Amygdala (tissue), 56 donors: ENCODE results near the gene WASF2.
A peak's percentile ranks its signal among the peaks of the same experiment; 100 is the strongest.

Experiments used
- DNase-seq, 56 donors: peaks; one replicate each; lab custom pipeline; 2025; lab: John Stamatoyannopoulos, UW

The WASF2 gene

DNA sequence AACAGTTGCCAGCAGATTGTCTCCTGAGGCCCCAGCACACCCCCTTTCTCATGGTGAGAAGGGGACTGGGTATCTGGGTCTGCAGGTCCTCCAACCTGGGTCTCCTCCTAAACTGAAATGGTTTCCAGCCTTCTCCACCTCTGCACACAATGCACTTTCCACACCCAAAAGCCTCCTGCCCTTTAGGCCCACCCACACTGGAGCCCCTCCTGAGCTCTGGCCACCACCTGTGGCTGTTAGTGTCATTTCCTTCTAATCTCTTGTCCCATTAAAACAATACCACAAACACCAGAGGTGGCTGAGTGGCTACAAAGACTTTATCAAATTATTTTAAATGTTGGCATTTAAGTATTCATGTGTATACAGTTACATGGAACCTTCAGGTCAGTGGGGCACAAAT lies 86.0 kb downstream of the WASF2 start:
- DNase-seq = no peak

DNA sequence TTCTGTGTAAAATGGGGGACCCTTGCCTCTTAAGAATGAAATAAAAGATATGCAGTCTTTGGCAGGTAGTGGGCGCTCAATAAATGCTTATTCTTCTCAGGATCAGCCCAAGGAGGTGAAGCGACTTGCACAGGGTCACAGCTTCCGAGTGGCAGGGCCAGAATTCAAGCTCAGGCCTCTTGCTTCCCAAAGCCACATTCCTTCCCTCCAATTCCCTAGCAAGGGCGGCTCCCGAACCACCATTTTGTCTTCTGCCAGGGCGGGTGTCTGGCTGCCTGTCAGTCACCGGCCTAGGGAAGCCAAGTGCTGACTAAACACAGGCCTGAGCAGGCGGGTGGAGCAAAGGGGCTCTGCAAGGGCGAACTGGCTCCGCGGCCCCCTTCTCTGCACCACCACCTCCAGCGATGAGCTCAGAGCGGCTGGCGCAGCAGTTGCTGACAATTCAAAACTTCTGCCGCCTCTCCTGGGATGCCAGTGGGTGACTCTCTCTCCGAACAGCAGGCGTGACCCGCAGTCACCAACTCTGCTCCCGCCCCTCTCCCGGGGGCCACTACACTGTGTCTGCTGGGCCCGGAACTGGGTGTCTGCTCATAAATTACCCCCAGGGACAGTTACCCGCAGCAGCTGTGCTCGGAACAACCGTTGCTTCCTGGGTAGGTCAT lies 86.8 kb downstream of the WASF2 start:
- peak in 14 of 56 donors; percentile 9 to 48 (median 38) for DNase-seq

DNA sequence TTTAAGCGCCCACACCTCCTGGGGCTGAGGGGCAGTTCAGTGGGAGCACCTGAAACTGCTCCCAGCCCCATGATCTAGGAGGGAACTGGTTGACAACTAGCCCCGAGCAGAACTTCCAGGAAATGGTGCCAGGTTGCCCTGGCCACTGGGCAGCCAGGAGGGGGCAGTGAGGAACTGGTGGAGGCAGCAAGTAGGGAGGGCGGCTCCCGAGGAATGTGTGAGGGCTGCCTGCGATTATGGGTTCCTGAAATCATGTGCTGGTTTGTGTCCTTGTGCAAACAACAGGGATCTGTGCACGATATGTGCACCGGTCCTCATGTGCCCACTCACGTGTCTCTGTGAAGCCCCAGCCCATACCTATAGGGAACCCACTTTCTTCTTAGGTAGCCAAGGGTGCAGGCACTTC lies 87.6 kb downstream of the WASF2 start:
- peak in 47 of 56 donors; percentile 14 to 75 (median 48) for DNase-seq

DNA sequence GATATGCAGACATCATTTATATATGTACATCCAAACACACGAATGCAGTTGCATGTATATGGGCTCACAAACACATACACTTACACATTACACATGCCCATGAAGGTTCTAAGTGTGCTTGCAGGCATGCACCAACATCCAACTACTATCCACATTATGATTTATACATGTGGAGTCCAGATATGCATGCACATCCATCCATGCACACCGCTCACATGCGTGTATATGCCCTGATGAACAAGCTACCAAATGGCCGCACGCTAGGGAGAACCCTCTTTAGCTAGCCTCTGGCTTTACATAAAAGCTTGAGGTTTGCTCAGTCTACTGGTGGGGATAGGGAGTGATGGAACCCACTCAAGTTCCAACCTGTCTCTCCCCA lies 89.0 kb downstream of the WASF2 start:
- DNase-seq = no peak

DNA sequence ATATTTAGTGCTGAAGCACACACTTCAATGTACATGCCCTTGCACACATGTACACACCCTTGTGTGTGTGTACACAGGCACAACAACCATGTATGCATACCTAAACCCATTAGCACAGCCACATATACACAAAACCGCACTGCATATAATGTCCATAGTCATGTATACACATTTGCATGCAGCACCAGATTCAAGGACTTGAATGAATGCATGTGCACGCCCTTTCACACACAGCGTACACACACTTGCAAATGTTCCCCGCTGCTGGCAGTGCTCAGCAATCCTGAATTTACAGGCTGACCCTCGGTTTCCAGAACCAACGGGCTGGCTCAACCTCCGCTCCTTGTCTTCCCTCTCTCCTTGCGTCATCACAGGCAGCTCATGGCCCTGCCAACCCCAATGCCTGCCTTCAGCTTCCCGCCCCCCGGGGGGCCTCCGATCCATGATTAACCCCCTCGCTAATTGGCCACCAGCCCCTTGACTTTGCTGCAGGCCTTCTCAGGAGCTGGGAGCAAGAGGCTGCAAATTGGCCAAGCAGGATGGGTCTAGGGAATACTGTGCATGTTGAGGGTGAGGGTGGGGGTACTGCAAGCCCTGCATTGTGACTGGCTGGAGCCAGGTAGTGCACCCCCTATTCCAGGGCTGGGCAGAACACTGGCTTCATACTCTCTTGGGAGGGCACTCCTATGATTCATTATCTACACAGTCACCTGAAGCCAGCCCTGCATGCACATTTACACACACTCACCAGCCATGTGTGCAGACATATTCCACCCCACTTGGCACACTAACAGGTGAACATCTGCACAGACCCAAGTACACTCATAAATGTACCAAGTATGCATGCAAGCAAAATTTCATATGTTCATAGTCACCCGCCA lies 89.6 kb downstream of the WASF2 start:
- DNase-seq = peak in 4 of 56 donors; percentile 15 to 23 (median 20)

DNA sequence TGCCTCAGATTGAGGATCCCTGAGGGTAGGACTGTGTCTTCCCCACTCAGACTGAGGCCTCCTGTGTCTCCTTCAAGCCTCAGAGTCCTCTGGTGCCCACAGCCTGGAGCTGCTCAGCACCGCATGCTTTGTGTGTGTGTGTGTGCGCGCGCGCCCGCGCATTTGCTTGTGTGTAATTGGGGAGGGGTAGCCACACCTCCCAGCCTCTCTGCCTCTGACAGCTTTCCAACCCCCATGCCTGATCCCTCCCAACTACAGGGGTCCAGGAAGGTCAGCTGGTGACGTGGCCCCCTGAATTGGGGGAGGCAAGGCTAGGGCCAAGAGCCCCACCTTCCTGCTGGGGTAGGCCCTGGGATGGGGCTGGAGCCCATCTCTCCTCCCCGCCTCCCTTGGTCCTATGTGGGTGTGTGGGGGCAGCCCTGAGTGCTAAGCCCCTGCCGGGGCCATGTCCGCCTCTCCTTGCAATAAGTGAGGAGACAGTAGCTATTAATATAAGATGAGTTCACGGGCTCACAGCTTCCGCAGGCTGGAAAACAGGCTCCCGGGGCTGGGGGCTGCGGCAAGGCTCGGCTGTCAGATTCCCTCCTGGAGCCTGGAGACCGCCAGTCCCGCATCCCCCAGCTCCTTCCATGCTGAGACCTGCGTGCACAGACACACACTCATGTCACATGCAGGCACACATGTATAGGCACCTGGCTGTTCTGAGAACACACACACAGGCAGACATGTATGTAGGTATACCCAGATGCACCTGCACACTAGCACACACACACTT lies 90.5 kb downstream of the WASF2 start:
- DNase-seq = peak in 3 of 56 donors; percentile 7 to 52 (median 17)

DNA sequence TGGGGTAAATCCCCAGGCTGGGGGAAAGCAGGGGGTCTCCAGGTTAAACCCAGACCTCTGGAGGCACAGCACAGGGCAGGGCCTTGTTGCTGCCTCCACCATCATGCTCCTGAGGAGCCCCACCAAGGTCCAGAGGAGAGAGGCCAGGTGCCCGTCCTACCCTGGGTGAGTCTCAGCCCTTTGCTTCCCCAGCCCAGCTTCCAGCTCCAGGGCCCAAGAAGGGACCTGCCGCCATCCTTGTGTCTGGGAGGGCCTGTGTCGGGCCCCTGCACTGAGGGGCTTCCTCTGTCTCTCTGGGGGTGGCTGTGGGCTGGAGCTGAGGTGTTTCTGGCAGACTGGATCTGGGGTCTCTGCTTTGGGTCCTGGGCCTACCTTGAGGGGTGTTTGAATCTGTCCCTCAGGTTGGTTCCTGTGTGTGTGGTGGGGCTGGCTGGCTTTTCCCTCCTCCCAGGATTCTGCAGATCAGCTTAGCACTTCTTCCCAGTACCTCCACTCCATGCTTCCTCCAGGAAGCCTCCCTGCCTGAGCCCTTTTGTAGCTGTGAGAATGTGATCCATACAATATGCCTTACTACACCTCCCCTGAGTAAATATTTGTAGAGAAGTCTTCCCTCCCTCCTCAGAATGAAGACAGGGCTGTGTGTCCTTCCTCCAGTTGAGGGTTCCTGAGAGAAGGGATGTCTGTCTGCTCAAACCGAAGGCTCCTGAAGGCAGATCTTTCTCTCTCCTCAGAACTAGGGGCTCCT lies 91.4 kb downstream of the WASF2 start:
- no peak for DNase-seq

DNA sequence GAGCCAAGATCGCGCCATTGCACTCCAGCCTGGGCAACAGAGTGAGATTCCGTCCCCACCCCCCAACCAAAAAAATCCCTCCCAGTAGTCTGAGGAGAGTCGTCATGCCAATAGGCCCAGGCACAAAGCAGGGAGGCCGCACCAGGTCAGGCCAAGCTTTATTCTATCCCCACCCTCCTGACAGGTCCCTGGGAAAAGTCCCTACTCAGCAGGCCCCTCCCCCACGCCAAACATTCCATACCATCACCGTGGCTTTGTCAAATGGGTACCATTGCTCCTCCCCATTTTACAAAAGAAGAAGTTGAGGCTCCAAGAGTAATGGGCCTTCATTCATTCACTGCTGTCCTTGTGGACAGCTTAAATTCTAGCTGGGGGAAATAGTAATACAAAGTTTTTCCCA lies 92.2 kb downstream of the WASF2 start:
- DNase-seq = no peak

DNA sequence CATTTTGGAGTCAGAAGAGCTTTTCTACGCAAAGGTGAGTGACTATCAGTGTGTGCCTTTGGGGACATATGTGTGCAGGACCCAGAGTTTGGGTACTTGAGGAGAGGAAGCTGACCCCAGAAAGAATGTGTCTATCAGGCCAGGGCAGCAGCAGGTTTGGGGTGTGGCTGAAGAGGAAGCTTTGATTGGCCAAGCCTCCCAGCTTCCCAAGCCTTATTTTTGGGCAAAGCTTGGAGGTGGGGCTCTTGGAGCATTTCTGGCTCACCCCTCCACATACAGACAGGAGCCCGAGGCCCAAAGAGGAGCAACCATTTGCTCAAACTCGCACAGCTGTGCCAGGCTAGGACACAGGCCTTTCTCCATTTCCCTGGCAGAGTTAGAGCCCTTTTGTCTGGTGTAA lies 92.9 kb downstream of the WASF2 start:
- no peak for DNase-seq

DNA sequence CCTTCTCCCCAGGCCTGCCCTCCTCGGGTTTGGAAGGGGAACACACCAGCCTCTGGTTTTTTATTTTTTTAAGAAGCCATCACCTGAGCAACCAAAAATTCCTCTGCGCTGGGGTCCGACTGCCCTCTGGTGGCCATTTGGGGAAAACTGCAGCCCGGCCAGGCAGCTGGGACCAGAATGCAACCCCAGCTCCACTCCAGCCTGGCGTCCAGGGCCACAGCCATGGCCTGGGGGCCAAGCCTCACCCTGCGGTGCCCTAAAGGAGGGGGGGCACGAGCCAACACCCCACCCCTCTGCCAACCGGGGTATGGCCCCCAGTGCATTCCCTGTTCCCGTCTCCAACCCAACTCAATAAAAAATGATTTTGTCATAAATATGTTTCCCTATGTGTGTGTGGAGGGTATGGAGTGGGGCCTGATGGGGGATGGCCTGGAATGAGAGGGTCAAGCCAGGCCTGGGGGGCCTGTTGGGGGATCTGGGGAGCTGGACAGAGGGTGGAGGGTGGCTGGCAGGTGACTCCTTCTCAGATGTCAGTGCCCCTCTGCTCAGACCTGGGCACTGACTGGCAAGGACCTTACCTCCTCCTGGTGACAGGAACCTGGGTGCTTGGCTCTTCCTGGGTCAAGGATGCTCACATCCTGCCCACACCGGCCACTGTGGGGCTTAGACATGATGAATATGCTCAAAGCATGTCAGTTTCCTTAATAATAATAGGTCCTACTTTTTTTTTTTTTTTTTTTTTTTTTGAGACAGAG lies 94.3 kb downstream of the WASF2 start:
- peak in 44 of 56 donors; percentile 14 to 80 (median 48) for DNase-seq

DNA sequence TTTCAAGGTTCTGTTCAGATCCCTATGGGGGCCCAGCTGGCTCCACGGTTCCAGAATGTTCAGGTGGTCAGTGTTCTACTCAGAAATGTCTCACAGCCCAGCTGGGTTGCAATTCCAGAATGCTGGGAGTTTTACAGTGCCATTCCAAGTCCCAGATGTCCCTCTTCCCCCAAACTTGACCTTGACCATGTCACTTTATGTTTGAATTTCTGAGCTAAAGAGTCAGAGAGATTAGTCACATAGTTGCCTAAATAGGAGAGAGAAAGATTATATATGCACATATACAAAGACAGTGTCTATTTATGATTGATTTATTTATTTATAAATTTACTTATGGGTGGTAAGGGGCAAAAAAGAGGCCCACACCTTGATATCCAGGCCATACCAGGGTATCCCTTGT lies 95.0 kb downstream of the WASF2 start:
- DNase-seq = no peak

DNA sequence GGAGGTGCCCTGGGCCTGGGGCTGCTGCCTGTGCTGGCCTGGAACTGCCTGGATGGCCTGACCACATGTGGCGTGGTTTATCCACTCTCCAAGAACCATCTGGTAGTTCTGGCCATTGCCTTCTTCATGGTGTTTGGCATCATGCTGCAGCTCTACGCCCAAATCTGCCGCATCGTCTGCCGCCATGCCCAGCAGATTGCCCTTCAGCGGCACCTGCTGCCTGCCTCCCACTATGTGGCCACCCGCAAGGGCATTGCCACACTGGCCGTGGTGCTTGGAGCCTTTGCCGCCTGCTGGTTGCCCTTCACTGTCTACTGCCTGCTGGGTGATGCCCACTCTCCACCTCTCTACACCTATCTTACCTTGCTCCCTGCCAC lies 95.7 kb downstream of the WASF2 start:
- DNase-seq = no peak

DNA sequence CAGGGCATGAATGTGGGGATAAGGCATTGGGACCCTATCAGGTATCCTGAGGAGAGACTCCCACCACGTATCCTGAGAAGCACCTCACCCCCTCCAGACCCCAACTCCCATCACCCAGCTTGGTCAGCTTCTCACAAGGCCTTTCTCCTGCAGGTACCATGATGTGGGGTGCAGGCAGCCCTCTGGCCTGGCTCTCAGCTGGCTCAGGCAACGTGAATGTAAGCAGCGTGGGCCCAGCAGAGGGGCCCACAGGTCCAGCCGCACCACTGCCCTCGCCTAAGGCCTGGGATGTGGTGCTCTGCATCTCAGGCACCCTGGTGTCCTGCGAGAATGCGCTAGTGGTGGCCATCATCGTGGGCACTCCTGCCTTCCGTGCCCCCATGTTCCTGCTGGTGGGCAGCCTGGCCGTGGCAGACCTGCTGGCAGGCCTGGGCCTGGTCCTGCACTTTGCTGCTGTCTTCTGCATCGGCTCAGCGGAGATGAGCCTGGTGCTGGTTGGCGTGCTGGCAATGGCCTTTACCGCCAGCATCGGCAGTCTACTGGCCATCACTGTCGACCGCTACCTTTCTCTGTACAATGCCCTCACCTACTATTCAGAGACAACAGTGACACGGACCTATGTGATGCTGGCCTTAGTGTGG lies 96.2 kb downstream of the WASF2 start:
- DNase-seq = no peak

DNA sequence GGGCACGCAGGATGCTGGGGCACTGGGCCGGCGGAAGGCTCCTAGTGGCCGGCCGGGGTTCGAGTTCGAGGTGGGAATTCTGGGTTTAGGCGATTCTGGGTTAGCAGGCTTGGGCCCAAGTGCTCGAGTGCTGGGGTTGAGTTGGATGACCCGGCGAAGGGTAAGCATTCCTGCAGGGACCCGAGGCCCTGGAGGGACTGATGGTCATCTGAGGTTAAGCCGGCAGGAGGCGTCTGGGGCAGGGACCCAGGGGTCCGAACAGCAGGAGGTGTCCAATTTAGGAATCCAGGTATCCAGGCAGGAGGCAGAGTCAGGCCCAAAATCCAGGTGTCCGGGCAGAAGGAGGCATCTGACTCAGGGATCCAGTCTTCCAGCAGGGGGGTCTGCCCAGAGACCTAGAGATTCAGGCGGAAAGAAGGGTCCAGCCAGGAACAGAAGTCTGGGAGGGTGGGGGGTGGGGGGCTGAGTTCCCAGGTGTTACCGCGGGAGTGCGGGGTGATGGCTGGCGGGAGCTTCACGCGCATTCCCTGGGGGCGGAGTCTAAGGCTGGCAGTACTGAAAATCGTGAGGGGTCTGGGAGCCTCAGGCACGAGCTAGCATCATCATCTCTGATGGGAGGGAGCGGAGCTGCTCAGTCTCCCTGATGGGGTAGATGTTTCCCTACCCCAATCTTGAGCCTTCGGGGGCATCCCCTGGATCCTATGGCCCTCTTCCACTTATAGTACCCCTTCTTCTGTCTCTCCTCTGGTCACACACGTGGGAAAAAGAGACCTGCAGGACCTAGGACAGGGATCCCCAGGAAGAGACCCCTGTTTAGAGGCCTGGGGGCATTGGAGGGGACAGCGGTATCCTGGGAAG lies 97.0 kb downstream of the WASF2 start:
- DNase-seq = peak in 3 of 56 donors; percentile 19 to 26 (median 24)

DNA sequence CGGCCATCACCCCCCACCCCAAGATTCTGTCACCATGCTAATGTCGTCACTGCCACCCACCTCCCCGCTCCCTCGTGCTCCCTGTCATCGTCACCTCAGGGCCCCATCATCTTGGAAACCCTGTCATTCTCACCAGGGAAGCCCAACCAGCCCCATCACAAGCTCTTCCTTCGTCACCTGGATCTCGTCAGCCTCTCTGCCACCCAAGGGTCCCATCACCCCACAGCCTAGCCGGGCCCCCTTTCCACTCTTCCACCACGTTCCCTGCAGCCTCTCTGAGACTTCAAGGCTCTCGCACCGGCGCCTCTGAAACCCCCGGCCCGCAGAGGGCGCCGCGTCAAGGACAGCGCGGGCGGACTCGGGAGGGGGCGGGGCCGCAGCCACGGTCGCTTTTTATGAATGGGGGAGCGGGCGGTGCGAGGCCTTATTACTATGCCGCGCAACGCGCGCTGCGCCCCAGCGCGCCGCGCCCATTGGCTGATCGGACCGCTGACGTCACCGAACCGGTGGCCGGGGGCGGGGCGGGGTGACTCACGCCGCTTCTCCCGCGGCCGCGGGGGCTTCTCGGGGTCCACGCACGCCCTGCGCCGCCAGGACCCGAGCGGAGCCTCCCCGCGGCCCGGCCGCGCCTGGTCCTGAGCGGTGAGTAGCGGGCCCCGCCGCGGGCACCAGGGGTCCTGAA lies 97.7 kb downstream of the WASF2 start, which contains the start of gene GPR3:
TSS of gene GPR3 (plus strand) at position 527 of the 682 bp plus-strand sequence. CDS start 1,177 bp downstream, outside the sequence.
- peak in 54 of 56 donors; percentile 35 to 91 (median 74) for DNase-seq

DNA sequence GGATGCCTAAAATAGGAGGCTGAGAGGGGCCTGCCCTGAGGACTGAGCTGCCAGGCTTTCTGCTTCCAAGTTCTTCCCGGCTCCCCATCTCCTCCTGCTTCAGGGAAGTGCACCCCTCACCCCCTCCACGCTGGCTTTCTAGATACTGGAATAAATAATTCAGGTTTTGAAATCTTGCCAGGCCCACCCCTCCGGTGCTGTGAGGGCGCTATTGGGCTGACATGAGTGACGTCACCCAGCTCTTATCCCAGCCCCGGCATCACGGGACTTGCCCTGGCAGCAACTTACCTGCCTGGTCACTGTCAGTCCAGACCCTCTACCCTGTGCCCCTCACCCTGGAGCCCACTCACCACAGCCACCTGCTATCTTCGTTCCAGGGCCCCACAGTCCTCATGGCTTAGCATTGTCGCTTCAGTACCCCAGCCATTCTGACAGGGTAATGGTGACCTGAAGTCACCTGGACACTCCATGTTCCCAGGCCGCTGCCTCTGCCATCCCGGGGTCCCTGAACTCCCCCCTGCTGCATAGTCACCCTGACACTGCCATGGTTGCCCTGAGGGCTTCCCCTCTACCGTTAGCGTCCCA lies 98.4 kb downstream of the WASF2 start:
- peak in 31 of 56 donors; percentile 8 to 83 (median 42) for DNase-seq
